ENCODE results near the gene MST1.

GRCh38 chr3:49642708-49643145, 46.5 kb downstream of the MST1 start:
- TF ChIP-seq CTCF (conservative IDR thresholded peaks at IDR 0.05 in 1 of 2, IDR thresholded peaks at IDR 0.05 in 1 of 2; ENCODE audit: extremely low read depth in 1 of 2, insufficient read depth in 1 of 2, low read depth in 1 of 2, low read length in 2 of 2), result no peak
- no peak for TF ChIP-seq EZH2 (IDR thresholded peaks at IDR 0.05; ENCODE audit: borderline replicate concordance, low read length)

All from mammary epithelial cell (primary cell).